ENCODE data around the gene NANOS3.

Gene NANOS3

DNA sequence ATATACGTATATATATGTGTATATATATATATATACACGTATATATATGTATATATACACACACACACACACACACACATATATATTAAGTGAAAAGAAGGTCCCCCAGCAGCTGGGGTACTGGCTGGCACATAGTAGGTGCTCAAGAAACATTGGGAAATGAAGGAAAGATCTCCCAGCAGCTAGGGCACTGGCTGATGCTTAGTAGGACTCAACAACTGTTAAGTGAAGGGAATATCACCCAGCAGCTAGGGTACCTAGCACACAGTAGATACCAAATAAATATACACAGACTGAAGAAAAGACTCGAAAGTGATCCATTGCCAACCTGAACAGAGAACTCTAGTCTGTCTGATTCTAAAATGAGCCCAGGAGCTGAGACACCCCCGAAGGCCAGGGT lies 49.1 kb downstream of the NANOS3 start:
- no peak overlapping the region for H3K27ac ChIP-seq (ENCODE audit: low read depth, low read length, poor library complexity, severe bottlenecking)
- H3K9ac ChIP-seq (ENCODE audit: low read length), result no peak overlapping the region
- H3K79me2 ChIP-seq (ENCODE audit: insufficient read depth, low read length), result no peaks in the 10 kb centered on the region
- H3K4me1 ChIP-seq (ENCODE audit: insufficient read depth, low read length, severe bottlenecking), result no peaks in the 10 kb centered on the region
- no peak overlapping the region for H3K4me3 ChIP-seq (ENCODE audit: low read depth, low read length, poor library complexity, severe bottlenecking)
- no peaks in the 10 kb centered on the region for H3F3A ChIP-seq (ENCODE audit: insufficient read depth, low read length)
- H3K27me3 ChIP-seq (ENCODE audit: insufficient read depth, low read length), result no peaks in the 10 kb centered on the region
- no peaks in the 10 kb centered on the region for H4K20me1 ChIP-seq (ENCODE audit: insufficient read depth, low read length)
- no peak for TF ChIP-seq EZH2 (IDR thresholded peaks at IDR 0.05; ENCODE audit: borderline replicate concordance, low read length)
- TF ChIP-seq, protein P1, sequence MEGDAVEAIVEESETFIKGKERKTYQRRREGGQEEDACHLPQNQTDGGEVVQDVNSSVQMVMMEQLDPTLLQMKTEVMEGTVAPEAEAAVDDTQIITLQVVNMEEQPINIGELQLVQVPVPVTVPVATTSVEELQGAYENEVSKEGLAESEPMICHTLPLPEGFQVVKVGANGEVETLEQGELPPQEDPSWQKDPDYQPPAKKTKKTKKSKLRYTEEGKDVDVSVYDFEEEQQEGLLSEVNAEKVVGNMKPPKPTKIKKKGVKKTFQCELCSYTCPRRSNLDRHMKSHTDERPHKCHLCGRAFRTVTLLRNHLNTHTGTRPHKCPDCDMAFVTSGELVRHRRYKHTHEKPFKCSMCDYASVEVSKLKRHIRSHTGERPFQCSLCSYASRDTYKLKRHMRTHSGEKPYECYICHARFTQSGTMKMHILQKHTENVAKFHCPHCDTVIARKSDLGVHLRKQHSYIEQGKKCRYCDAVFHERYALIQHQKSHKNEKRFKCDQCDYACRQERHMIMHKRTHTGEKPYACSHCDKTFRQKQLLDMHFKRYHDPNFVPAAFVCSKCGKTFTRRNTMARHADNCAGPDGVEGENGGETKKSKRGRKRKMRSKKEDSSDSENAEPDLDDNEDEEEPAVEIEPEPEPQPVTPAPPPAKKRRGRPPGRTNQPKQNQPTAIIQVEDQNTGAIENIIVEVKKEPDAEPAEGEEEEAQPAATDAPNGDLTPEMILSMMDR (IDR thresholded peaks at IDR 0.05; ENCODE audit: low read length), result no peak
- no peaks in the 10 kb centered on the region for H3K9me2 ChIP-seq (ENCODE audit: low read depth, low read length)
- peaks cover 61% of the 10 kb centered on the region for H3K36me3 ChIP-seq (ENCODE audit: insufficient read depth, low read length)
- H3K9me3 ChIP-seq (ENCODE audit: low read length), result no peaks in the 10 kb centered on the region
- no peak overlapping the region for H2AFZ ChIP-seq (ENCODE audit: low read length)
- H3K4me2 ChIP-seq (ENCODE audit: low read length), result no peak overlapping the region

DNA sequence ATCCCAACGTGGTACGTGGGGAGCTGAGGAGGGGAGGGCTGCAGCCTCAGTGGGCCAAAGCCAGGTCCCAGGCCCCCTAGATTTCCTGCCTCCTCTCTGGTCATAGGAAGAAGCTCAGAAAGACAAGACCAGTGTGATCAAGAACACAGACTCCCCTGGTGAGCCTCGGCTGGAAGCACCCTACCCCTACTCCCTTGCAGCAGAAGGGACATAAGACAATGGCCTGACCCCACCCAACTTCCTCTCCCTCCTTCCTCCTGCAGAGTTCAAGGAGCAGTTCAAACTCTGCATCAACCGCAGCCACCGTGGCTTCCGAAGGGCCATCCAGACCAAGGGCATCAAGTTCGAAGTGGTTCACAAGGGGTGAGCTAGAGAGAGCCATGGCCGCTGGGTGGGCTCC lies 49.8 kb downstream of the NANOS3 start:
- no peak for TF ChIP-seq EZH2 (IDR thresholded peaks at IDR 0.05; ENCODE audit: borderline replicate concordance, low read length)
- TF ChIP-seq, protein P1 (IDR thresholded peaks at IDR 0.05; ENCODE audit: low read length), result no peak
- Histone ChIP-seq H2AFZ (ENCODE audit: low read length) (no peak overlapping the region), H3K27me3 (ENCODE audit: insufficient read depth, low read length) (no peaks in the 10 kb centered on the region), H4K20me1 (ENCODE audit: insufficient read depth, low read length) (no peaks in the 10 kb centered on the region), H3K9me3 (ENCODE audit: low read length) (no peaks in the 10 kb centered on the region), H3K4me1 (ENCODE audit: insufficient read depth, low read length, severe bottlenecking) (no peaks in the 10 kb centered on the region), H3K79me2 (ENCODE audit: insufficient read depth, low read length) (no peaks in the 10 kb centered on the region), H3K9ac (ENCODE audit: low read length) (no peak overlapping the region), H3K27ac (ENCODE audit: low read depth, low read length, poor library complexity, severe bottlenecking) (no peak overlapping the region), H3K36me3 (ENCODE audit: insufficient read depth, low read length) (peaks cover 58% of the 10 kb centered on the region), H3K9me2 (ENCODE audit: low read depth, low read length) (no peaks in the 10 kb centered on the region), H3K4me2 (ENCODE audit: low read length) (no peak overlapping the region), H3K4me3 (ENCODE audit: low read depth, low read length, poor library complexity, severe bottlenecking) (no peak overlapping the region), H3F3A (ENCODE audit: insufficient read depth, low read length) (no peaks in the 10 kb centered on the region)

DNA sequence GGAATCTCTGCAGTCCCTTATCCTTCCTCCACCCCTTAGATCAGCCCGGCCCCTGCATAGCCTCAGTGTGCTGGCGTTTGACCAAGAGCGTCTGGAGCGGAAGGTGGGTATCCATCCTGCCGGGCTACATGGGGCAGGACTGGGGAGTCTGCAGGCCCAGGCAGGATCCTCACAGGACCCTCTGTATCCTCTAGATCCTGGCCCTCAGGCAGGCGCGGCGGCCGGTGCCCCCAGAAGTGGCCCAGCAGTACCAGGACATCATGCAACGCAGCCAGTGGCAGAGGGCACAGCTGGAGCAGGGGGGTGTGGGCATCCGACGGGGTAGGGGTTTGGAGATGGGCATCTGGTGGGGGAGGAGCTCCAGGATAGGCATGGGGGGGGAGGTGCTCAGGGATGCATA lies 52.4 kb downstream of the NANOS3 start:
- no peaks in the 10 kb centered on the region for H3K9me3 ChIP-seq (ENCODE audit: low read length)
- no peaks in the 10 kb centered on the region for H3K79me2 ChIP-seq (ENCODE audit: insufficient read depth, low read length)
- H3K4me3 ChIP-seq (ENCODE audit: low read depth, low read length, poor library complexity, severe bottlenecking), result no peak overlapping the region
- no peak overlapping the region for H2AFZ ChIP-seq (ENCODE audit: low read length)
- no peaks in the 10 kb centered on the region for H4K20me1 ChIP-seq (ENCODE audit: insufficient read depth, low read length)
- H3K36me3 ChIP-seq (ENCODE audit: insufficient read depth, low read length), result peaks cover 40% of the 10 kb centered on the region
- no peaks in the 10 kb centered on the region for H3K27me3 ChIP-seq (ENCODE audit: insufficient read depth, low read length)
- no peak overlapping the region for H3K9ac ChIP-seq (ENCODE audit: low read length)
- H3K9me2 ChIP-seq (ENCODE audit: low read depth, low read length), result no peaks in the 10 kb centered on the region
- no peaks in the 10 kb centered on the region for H3F3A ChIP-seq (ENCODE audit: insufficient read depth, low read length)
- H3K4me2 ChIP-seq (ENCODE audit: low read length), result no peak overlapping the region
- TF ChIP-seq, protein P1 (IDR thresholded peaks at IDR 0.05; ENCODE audit: low read length), result no peak
- TF ChIP-seq EZH2 (IDR thresholded peaks at IDR 0.05; ENCODE audit: borderline replicate concordance, low read length), result no peak
- H3K4me1 ChIP-seq (ENCODE audit: insufficient read depth, low read length, severe bottlenecking), result no peaks in the 10 kb centered on the region
- H3K27ac ChIP-seq (ENCODE audit: low read depth, low read length, poor library complexity, severe bottlenecking), result no peak overlapping the region
